Inferior parietal cortex (tissue), 1 donor: Measurements from ENCODE around the gene EXOC6B.
"Not testable (repeated sequence)": the region's sequence is repeated elsewhere in the genome, so short reads cannot be mapped to it uniquely, and the experiment has no call there.

ENCODE experiments used
- DNase-seq: peaks from one replicate; pipeline ENCODE4 v3.0.0-alpha.2; 2016; ENCODE audit errors: extremely low spot score

The EXOC6B gene

GRCh38 chr2:72442270-72442669, 383.6 kb downstream of the EXOC6B start:
- DNase-seq: no peak

GRCh38 chr2:72439892-72440291, 385.9 kb downstream of the EXOC6B start:
- no peak for DNase-seq

GRCh38 chr2:72438364-72438763, 387.5 kb downstream of the EXOC6B start:
- no peak for DNase-seq

DNA sequence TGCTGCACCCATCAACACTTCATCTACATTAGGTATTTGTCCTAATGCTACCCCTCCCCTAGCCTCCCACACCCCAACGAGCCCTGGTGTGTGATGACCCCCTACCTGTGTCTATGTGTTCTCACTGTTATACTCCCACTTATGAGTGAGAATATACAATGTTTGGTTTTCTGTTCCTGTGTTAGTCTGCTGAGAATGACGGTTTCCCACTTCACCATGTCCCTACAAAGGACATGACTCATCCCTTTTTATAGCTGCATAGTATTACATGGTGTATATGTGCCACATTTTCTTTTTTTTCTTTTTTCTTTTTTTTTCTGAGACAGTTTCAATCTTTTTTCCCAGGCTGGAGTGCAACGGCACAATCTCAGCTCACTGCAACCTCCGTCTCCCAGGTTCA, 394.1 kb downstream of the EXOC6B start:
- no peak for DNase-seq

- no peak for DNase-seq
Observed at GRCh38 chr2:72427022-72427861, 398.6 kb downstream of the EXOC6B start.

DNA sequence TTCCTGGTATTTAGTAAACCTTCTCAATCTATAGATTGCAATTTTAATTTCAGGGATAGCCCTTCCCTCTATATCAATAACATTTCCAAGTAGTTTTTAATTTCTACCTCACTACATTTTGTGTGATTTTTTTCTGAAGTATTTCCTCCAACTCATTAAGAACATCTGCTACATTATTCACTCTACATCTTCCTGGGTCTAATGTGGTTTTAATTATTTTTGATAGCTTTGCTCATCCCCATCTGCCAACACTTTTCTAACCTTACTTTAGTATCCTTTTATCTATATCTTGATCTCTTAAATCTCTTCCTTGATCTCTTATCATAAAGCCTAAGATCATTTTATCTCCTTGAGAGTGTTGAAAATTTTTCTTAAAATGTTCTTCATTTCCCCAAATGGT, 399.8 kb downstream of the EXOC6B start:
- no peak for DNase-seq

DNA sequence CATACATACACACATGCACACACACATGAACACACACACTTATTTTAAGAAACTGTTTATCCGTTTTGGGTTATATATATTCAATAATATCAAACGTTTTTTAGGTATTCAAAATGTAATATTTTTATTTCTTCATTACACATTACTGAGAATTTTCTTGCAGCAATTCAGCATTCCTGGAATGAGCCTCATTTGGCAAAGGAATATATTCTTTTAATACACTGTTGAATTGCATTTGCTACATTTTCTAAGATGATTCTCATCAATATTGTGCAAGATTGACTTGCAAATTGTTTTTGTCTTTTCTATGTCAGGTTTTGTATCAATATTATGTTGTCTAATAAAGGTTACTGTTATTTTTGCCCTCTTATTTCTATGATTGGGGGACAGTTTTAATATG, 402.1 kb downstream of the EXOC6B start:
- no peak for DNase-seq

DNA sequence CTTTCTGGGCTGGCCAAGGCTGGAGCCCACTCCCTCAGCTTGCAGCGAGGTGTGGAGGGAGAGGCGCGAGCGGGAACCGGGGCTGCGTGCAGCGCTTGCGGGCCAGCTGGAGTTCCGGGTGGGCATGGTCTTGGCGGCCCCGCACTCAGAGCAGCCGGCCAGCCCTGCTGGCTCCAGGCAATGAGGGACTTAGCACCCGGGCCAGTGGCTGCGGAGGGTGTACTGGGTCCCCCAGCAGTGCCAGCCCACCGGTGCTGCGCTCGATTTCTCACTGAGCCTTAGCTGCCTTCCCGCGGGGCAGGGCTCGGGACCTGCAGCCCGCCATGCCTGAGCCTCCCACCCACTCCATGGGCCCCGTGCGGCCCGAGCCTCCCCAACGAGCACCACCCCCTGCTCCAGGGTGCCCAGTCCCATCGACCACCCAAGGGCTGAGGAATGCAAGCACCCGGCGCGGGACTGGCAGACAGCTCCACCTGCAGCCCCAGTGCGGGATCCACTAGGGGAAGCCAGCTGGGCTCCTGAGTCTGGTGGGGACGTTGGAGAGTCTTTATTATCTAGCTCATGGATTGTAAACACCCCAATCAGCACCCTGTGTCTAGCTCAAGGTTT, 404.0 kb downstream of the EXOC6B start:
- DNase-seq: not testable (repeated sequence)

DNA sequence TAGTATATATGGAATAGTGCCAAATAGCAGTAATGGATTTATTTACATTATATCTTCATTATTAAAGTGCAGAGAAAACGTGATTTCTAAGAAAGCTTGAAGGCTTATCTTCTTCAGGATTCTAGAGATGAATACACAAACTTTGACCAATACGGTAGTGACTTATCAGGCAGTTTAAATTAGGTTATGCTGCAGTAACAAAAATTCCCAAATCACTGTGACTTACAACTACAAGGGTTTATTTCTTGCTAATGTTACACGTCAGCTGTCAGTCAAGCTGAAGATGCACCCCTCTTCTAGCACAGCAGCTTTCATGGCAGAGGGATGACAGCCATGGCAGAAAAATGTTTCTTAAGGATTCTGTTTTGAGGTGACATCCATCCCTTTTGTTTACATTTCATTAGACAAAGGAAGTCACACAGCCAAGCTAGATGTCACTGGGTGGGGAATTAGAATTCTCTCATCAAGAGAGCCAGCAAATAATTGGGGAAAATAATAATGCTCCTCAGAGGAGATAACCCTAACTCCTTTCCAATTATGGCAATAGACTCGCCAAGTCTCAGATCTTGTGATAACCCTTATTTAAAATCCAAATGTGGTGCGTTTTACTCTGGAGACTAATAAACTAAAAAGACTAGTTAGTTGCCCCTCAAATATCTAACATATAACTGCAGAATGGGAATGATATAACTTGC, 409.9 kb downstream of the EXOC6B start:
- DNase-seq: no peak

DNA sequence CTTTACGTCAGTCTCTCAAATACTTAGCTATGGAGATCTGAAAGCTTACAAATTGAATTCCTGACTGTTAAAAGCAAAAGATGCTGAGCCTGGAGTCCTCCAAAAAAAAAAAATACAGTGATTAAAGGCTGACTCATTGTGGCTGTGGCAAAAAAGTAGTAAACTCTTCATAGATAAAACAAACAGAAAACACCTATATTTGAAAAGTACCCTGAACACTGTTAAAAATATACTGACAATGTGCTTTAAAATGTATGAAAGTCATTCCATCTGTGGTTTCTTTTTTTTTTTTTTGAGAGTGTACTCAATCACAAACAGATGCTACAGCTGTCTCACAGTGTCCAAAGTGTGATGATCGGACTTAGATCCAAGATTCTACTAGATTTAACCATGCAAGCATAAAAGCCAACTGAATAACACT, 410.6 kb downstream of the EXOC6B start:
- DNase-seq: no peak

- no peak for DNase-seq
Observed at GRCh38 chr2:72414137-72414760, 411.6 kb downstream of the EXOC6B start.

GRCh38 chr2:72413716-72414115, 412.1 kb downstream of the EXOC6B start:
- no peak for DNase-seq

DNA sequence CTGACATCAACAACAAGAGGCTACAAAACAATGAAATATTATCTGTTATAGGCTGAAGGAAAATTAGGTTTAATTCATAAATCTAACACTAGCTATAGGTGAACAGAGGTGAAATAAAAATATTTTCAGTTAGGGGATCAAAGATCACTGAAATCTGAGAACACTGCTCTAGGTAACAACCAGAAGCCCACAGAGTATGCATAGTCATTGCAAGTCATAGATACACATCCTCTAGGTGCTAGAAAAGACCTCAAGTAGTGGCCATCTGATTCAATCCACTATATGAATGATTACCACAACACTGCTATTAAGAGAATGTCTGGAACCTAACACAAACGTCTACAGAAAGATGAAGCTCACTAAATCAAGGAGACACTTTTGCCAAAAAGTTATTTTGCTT, 413.6 kb downstream of the EXOC6B start:
- DNase-seq: no peak

DNA sequence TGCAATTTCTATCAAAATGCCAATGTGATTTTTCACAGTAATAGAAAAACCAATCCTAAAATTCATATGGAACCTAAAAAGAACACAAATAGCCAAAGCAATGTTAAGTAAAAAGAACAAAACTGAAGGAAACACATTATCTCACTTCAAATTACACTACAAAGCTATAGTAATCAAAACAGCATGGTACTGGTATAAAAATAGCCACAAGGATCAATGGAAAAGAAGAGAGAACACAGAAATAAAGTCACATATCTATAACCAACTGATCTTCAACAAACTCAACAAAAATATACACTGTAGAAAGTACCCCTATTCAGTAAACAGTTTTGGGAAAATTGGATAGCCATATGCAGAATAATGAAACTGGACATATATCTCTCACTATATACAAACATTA, 426.0 kb downstream of the EXOC6B start:
- no peak for DNase-seq

- no peak for DNase-seq
Observed at GRCh38 chr2:72395096-72395495, 430.7 kb downstream of the EXOC6B start.

DNA sequence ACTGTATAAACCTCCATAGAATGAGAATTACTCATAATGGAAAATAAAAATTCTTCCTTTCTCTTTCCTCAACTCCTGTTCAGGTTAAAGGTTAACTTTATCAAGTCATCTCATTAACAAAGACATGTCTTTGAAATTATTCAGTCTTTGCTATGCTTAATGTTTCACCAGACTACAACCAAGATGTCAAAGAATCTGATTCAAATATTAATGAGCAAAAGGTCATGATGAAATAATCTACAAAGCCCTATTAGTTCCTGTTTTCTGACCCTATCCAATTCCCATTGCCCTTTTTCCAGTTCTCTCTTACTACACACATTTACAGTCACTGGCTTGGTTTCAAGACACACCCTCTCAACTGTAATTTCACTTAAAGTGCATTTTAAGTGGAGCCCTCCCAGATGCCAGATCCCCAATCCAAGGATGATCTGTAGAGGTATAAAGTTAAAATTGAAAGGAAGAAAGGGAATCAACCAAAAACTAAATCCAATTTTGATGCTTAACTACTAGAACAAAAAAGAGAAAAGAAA, 431.2 kb downstream of the EXOC6B start:
- no peak for DNase-seq

- no peak for DNase-seq
Observed at GRCh38 chr2:72389447-72389846, 436.4 kb downstream of the EXOC6B start.

GRCh38 chr2:72388263-72388662, 437.6 kb downstream of the EXOC6B start:
- DNase-seq: no peak

DNA sequence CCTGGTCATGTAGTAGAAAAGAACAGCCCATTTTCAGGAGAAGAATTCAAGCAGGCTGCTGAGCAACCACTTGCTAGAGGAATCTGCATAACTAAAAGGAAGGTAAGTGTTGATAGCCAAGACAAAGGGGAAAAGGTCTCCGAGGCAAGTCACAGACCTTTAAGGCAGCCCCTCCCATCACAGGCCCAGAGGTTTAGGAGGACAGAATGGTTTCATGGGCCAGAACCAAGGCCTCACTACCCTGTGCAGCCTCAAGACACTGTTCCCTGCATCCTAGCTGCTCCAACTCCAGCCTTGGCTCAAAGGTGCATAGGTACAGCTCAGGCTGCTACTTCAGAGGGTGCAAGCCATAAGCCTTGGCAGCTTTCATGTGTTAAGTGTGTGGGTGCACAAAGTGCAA, 439.5 kb downstream of the EXOC6B start:
- no peak for DNase-seq

DNA sequence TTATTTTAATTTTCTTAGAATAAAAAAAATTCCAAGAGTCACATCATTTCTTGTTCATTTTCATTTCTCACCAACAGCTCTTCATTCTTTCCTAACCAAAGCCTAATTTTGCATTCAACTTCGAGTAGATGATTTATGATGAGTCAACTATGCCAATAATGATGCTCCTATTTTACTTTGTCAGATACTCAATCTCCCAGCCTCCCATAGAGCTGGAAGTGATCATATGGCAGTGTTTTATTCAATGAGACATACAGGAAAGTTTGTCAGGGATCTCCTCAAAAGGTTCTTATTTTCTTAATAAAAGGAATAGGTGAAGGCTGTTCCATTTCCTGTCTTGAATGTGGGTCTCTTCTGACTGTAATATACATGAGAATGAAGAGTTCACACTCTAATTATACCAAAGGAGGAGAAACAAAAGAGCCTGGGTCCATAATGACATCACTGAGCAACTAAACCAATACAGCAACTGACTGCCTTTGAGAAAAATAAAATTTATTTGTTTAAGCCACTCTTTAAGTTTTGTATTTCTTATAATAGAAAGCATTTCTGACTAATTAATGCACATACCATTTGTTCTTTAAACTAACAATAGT, 447.0 kb downstream of the EXOC6B start:
- DNase-seq: no peak

DNA sequence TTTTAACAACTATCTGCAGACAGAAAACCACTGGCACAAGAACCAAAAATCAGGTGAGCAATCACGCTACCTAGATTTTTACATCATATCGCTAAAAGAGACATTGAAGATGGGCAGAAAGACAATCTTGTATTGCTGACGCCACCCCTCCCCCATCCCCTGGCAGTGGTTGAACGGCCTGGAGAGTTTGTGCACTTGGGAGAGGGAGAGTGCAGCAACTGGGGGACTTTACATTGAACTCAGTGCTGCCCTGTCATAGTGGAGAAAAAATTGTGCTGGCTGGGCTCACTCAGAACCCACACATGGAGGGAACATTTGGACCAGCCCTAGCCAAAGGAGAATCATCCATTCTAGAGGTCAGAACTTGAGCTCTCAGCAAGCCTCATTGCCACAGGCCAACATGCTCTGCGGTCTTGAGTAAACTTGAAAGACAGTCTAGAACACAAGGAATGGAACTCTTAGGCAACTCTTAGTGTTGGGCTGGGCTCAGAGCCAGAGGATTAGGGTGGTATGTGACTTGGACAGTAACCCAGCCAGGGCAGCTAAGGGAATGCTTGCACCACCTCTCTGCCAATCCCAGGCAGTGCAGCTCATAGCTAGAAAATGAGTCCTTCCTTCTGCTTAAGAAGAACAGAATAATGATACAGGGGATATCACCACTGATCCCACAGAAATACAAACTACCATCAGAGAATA, 458.2 kb downstream of the EXOC6B start:
- DNase-seq: no peak
